Upper lobe of right lung (tissue), 1 donor: ENCODE results near the gene BHLHE40. TPM values are rescaled to one million over a fixed set of nuclear protein-coding genes. Genes with fewer than 3 reads are reported as not detected.

Source experiments
- ATAC-seq: fragments of 200-7000 bp; cut with Tn5 transposase; one replicate; pipeline ENCODE4 v1.9.1; 2020; ENCODE audit warnings: mild to moderate bottlenecking, moderate library complexity
- DNase-seq: peaks from one replicate; pipeline ENCODE4 v3.0.0-alpha.2; 2020
- H3K27ac ChIP-seq: fragments of 200-600 bp; one replicate; pipeline ENCODE4 v1.8.0; 2022
- H3K27me3 ChIP-seq: fragments of 200-600 bp; one replicate; pipeline ENCODE4 v1.8.0; 2022; ENCODE audit warnings: mild to moderate bottlenecking
- H3K36me3 ChIP-seq: fragments of 200-600 bp; one replicate; pipeline ENCODE4 v1.8.0; 2022
- H3K4me1 ChIP-seq: fragments of 200-600 bp; one replicate; pipeline ENCODE4 v1.8.0; 2022
- H3K4me3 ChIP-seq: fragments of 200-600 bp; one replicate; pipeline ENCODE4 v1.8.0; 2022; ENCODE audit warnings: mild to moderate bottlenecking
- H3K9me3 ChIP-seq: fragments of 200-600 bp; one replicate; pipeline ENCODE4 v1.8.0; 2022
- CTCF ChIP-seq: fragments of 200-600 bp; IDR thresholded peaks from one replicate; pipeline ENCODE4 v1.8.0; 2022; ENCODE audit warnings: antibody characterized with exemption
- intact Hi-C: fragments of 100-400 bp; cut with DNase I; formaldehyde crosslinking; loops from one replicate; pipeline ENCODE4 v1.11.0; 2022
- total RNA-seq: library from RNA; stranded (reverse); fragmentation: NEBNext Ultra II Directional; extraction: Animal tissue kit (Norgen Biotek cat#: 25700); gene quantifications from one replicate; pipeline ENCODE4 v1.2.1, GENCODE V29; 2021
- donor health status: DM: no; HTN: yes; CAD: no; lungs with severe emphysema.

Gene BHLHE40
- total RNA-seq, 1 donor from 2014 or later: 97.1 TPM

- Histone ChIP-seq H3K27ac (no peak overlapping the region), H3K27me3 (no peaks in the 10 kb centered on the region), H3K4me3 (no peak overlapping the region), H3K9me3 (no peaks in the 10 kb centered on the region), H3K36me3 (no peaks in the 10 kb centered on the region), H3K4me1 (peaks cover 29% of the 10 kb centered on the region)
- ATAC-seq: peak; percentile 29
- intact Hi-C loops: loop anchor here (10.0 kb wide), 1 partner anchor 305 kb away; no protein-coding TSS in a partner anchor
- DNase-seq: peak; percentile 60
- TF ChIP-seq CTCF: no peak
Measured at GRCh38 chr3:5019411-5020241, 40.4 kb downstream of the BHLHE40 start.

GRCh38 chr3:5020242-5020722, 41.0 kb downstream of the BHLHE40 start:
- intact Hi-C loops: loop anchor here (10.0 kb wide), 1 partner anchor 305 kb away; no protein-coding TSS in a partner anchor
- no peak for TF ChIP-seq CTCF
- H3K27me3 ChIP-seq: no peaks in the 10 kb centered on the region
- no peaks in the 10 kb centered on the region for H3K36me3 ChIP-seq
- DNase-seq (peak; percentile 62), ATAC-seq (no peak)
- H3K27ac ChIP-seq: no peak overlapping the region
- H3K9me3 ChIP-seq: no peaks in the 10 kb centered on the region
- no peak overlapping the region for H3K4me3 ChIP-seq
- peaks cover 29% of the 10 kb centered on the region for H3K4me1 ChIP-seq

GRCh38 chr3:5021116-5022092, 42.2 kb downstream of the BHLHE40 start:
- Histone ChIP-seq H3K27ac (no peak overlapping the region), H3K36me3 (no peaks in the 10 kb centered on the region), H3K4me1 (peaks cover 26% of the 10 kb centered on the region), H3K27me3 (no peaks in the 10 kb centered on the region), H3K4me3 (no peak overlapping the region), H3K9me3 (no peaks in the 10 kb centered on the region)
- TF ChIP-seq CTCF: no peak
- DNase-seq (no peak), ATAC-seq (no peak)
- intact Hi-C loops: loop anchor here (10.0 kb wide), 1 partner anchor 307 kb away; no protein-coding TSS in a partner anchor

GRCh38 chr3:5022187-5022965, 43.1 kb downstream of the BHLHE40 start:
- H3K27ac ChIP-seq: no peak overlapping the region
- no peak overlapping the region for H3K4me3 ChIP-seq
- no peak for TF ChIP-seq CTCF
- no peak for DNase-seq
- no peaks in the 10 kb centered on the region for H3K36me3 ChIP-seq
- no peak for ATAC-seq
- no peaks in the 10 kb centered on the region for H3K9me3 ChIP-seq
- intact Hi-C loops: loop anchor here (10.0 kb wide), 1 partner anchor 308 kb away; no protein-coding TSS in a partner anchor
- H3K4me1 ChIP-seq: peaks cover 17% of the 10 kb centered on the region
- H3K27me3 ChIP-seq: no peaks in the 10 kb centered on the region
